Caco-2 (cell line): ENCODE data around the gene KMT2D. TPM values are rescaled to one million over a fixed set of nuclear protein-coding genes. Genes with fewer than 3 reads are reported as not detected.
"Not testable (repeated sequence)": the region's sequence is repeated elsewhere in the genome, so short reads cannot be mapped to it uniquely, and the experiment has no call there.

Experiments
- BruUV-seq: library from RNA; stranded (reverse); fragments of 400-500 nt; replicated peaks from 2 replicates; lab custom pipeline; 2021; lab: Mats Ljungman, UMichigan
- CTCF ChIA-PET: fragments of 300-600 bp; sonication (Branson Sonifier 250); formaldehyde crosslinking; loops from one replicate; lab custom pipeline; 2022; ENCODE audit warnings: antibody characterized with exemption; lab: Charles Lee
- POLR2A ChIA-PET: fragments of 300-600 bp; sonication (Branson Sonifier 250); formaldehyde crosslinking; loops from one replicate; lab custom pipeline; 2022; ENCODE audit warnings: antibody characterized with exemption; lab: Charles Lee
- DNase-seq, 2 experiments: peaks; one replicate each; pipeline versions ENCODE4 v3.0.0 to v3.0.0-alpha.2; 2020 to 2022
- H3K27me3 ChIP-seq: replicated peaks from 2 replicates; pipeline ENCODE4 v1.6.0; 2011; ENCODE audit warnings: low read length; ENCODE audit not compliant: control insufficient read depth, insufficient read depth
- H3K36me3 ChIP-seq: 2 replicates; pipeline ENCODE4 v1.5.1; 2011; ENCODE audit warnings: low read length; ENCODE audit not compliant: control insufficient read depth, insufficient read depth
- H3K4me1 ChIP-seq: fragments of 250-450 bp; sonication (Bioruptor Pico); 2 replicates; pipeline ENCODE4 v1.5.1; 2020; ENCODE audit warnings: mild to moderate bottlenecking
- H3K4me3 ChIP-seq: 2 replicates; pipeline ENCODE4 v1.5.1; 2011; ENCODE audit warnings: low read depth, mild to moderate bottlenecking, control low read depth, low read length
- H3K9me3 ChIP-seq: fragments of 250-450 bp; sonication (Bioruptor Pico); 2 replicates; pipeline ENCODE4 v1.5.1; 2020; ENCODE audit warnings: mild to moderate bottlenecking, moderate library complexity
- H3K27ac Mint-ChIP-seq: one replicate; pipeline ENCODE4 v1.8.0; 2022; ENCODE audit warnings: mixed read lengths; ENCODE audit not compliant: unreplicated experiment
- H3K27me3 Mint-ChIP-seq: one replicate; pipeline ENCODE4 v1.8.0; 2022; ENCODE audit warnings: mixed read lengths; ENCODE audit not compliant: insufficient read depth, unreplicated experiment
- H3K36me3 Mint-ChIP-seq: one replicate; pipeline ENCODE4 v1.8.0; 2022; ENCODE audit warnings: mild to moderate bottlenecking, mixed read lengths; ENCODE audit not compliant: insufficient read depth, unreplicated experiment
- H3K4me1 Mint-ChIP-seq: one replicate; pipeline ENCODE4 v1.8.0; 2022; ENCODE audit warnings: low read depth, mixed read lengths; ENCODE audit not compliant: unreplicated experiment
- H3K4me3 Mint-ChIP-seq: one replicate; pipeline ENCODE4 v1.8.0; 2022; ENCODE audit warnings: mild to moderate bottlenecking, moderate library complexity, mixed read lengths; ENCODE audit not compliant: unreplicated experiment
- H3K9me3 Mint-ChIP-seq: one replicate; pipeline ENCODE4 v1.8.0; 2022; ENCODE audit warnings: mixed read lengths; ENCODE audit not compliant: unreplicated experiment
- CTCF ChIP-seq, 2 experiments: fragments of 200-600 bp in 1 of 2; IDR thresholded peaks; 1 replicate in 1 of 2; 2 replicates in 1 of 2; pipeline versions ENCODE4 v1.5.1 to v1.8.0; 2011 to 2022; ENCODE audit warnings: antibody characterized with exemption in 1 of 2, control low read depth in 1 of 2, inconsistent platforms in 1 of 2, low read depth in 1 of 2, low read length in 1 of 2, mild to moderate bottlenecking in 1 of 2, moderate library complexity in 1 of 2; ENCODE audit not compliant: insufficient read depth in 1 of 2, severe bottlenecking in 1 of 2, unreplicated experiment in 1 of 2
- intact Hi-C: fragments of 100-400 bp; cut with micrococcal nuclease; formaldehyde crosslinking; loops from one replicate; pipeline ENCODE4 v1.10.0; 2022; ENCODE audit not compliant: unreplicated experiment
- total RNA-seq: library from RNA; stranded (reverse); gene quantifications from 2 replicates; pipeline ENCODE4 v1.2.3, GENCODE V29; 2022

The KMT2D gene
- total RNA-seq, 1 experiment from 2014 or later = 139 TPM

- Histone ChIP-seq H3K36me3 (no peaks in the 10 kb centered on the region), H3K27me3 (no peaks in the 10 kb centered on the region), H3K4me1 (peaks cover 7% of the 10 kb centered on the region; the same call in 1 of the 2 replicates), H3K9me3 (no peaks in the 10 kb centered on the region), H3K4me3 (no peak overlapping the region)
- no peak for TF ChIP-seq CTCF (IDR thresholded peaks at IDR 0.05; ENCODE audit: insufficient read depth in 1 of 2, low read depth in 1 of 2, low read length in 1 of 2, severe bottlenecking in 1 of 2, unreplicated experiment in 1 of 2)
- no peak for DNase-seq
- H3K9me3 Mint-ChIP-seq = no peaks in the 10 kb centered on the region
- BruUV-seq = no TSS peak
- no peaks in the 10 kb centered on the region for H3K27me3 Mint-ChIP-seq
- intact Hi-C loops = loop anchor here (1.0 kb wide), 4 partner anchors 24 to 170 kb away; partner anchors contain the start of gene DHH
- H3K4me1 Mint-ChIP-seq = no peaks in the 10 kb centered on the region
- H3K27ac Mint-ChIP-seq = no peak overlapping the region
- ChIA-PET CTCF (interaction anchor here (0.5 to 3.6 kb wide), 14 partner anchors 23 to 171 kb away, joined by 3 to 36 read pairs (median 5); partner anchors contain the start of genes DHH, LMBR1L and PRKAG1), POLR2A (no interaction called here)
- H3K36me3 Mint-ChIP-seq = peaks cover 12% of the 10 kb centered on the region
- no peak overlapping the region for H3K4me3 Mint-ChIP-seq
These were observed 4.2 kb upstream of the KMT2D start for GRCh38 chr12:49064767-49065152.

GRCh38 chr12:49061916-49062315 is 1.3 kb upstream of the KMT2D start:
- CTCF ChIA-PET = interaction anchor here (0.7 kb wide), 1 partner anchor 33 kb away, joined by 3 read pairs; no protein-coding TSS in a partner anchor
- DNase-seq, H3K27ac Mint-ChIP-seq, H3K27me3 ChIP-seq, intact Hi-C loops, H3K4me3 ChIP-seq, H3K27me3 Mint-ChIP-seq, H3K9me3 ChIP-seq, BruUV-seq, H3K9me3 Mint-ChIP-seq, H3K36me3 ChIP-seq, POLR2A ChIA-PET, H3K4me1 Mint-ChIP-seq: not testable (repeated sequence)
- Mint-ChIP-seq H3K4me3 (peak overlapping the region; percentile 83), H3K36me3 (peaks cover 11% of the 10 kb centered on the region)
- H3K4me1 ChIP-seq = peaks cover 17% of the 10 kb centered on the region

- Histone ChIP-seq H3K9me3 (no peaks in the 10 kb centered on the region), H3K4me1 (peaks cover 17% of the 10 kb centered on the region), H3K36me3 (no peaks in the 10 kb centered on the region), H3K27me3 (no peaks in the 10 kb centered on the region), H3K4me3 (peak overlapping the region; percentile 91)
- H3K27ac Mint-ChIP-seq = peak overlapping the region; percentile 97
- no peak for TF ChIP-seq CTCF (IDR thresholded peaks at IDR 0.05; ENCODE audit: insufficient read depth in 1 of 2, low read depth in 1 of 2, low read length in 1 of 2, severe bottlenecking in 1 of 2, unreplicated experiment in 1 of 2)
- CTCF ChIA-PET = no interaction called here
- H3K4me1 Mint-ChIP-seq = peaks cover 11% of the 10 kb centered on the region
- intact Hi-C loops = no loop called here
- no peaks in the 10 kb centered on the region for H3K9me3 Mint-ChIP-seq
- H3K4me3 Mint-ChIP-seq = peak overlapping the region; percentile 83
- H3K27me3 Mint-ChIP-seq = no peaks in the 10 kb centered on the region
- no peak for DNase-seq
- peaks cover 11% of the 10 kb centered on the region for H3K36me3 Mint-ChIP-seq
- TSS peak; percentile 44 for BruUV-seq
- POLR2A ChIA-PET = no interaction called here
These were observed 610 bp upstream of the KMT2D start for GRCh38 chr12:49061157-49061650.
